GM19238 (cell line): Measurements from ENCODE around the gene NUDCD3.
"Not testable (repeated sequence)": the region's sequence is repeated elsewhere in the genome, so short reads cannot be mapped to it uniquely, and the experiment has no call there.

Source experiments
- DNase-seq: peaks from one replicate; pipeline ENCODE4 v3.0.0; 2011; ENCODE audit warnings: low spot score; ENCODE audit not compliant: insufficient read length

NUDCD3 gene

GRCh38 chr7:44518761-44519160 is 28.3 kb upstream of the NUDCD3 start:
- no peak for DNase-seq

GRCh38 chr7:44517175-44517574 is 26.7 kb upstream of the NUDCD3 start:
- DNase-seq: no peak

- DNase-seq: no peak
Measured at GRCh38 chr7:44515590-44516268, 25.3 kb upstream of the NUDCD3 start.

GRCh38 chr7:44512736-44513135 is 22.3 kb upstream of the NUDCD3 start:
- no peak for DNase-seq

- no peak for DNase-seq
Measured at GRCh38 chr7:44511863-44512468, 21.5 kb upstream of the NUDCD3 start.

- no peak for DNase-seq
Measured at GRCh38 chr7:44511236-44511635, 20.8 kb upstream of the NUDCD3 start.

- no peak for DNase-seq
Measured at GRCh38 chr7:44508328-44509030, 18.0 kb upstream of the NUDCD3 start.

- DNase-seq: not testable (repeated sequence)
Measured at GRCh38 chr7:44506592-44507288, 16.3 kb upstream of the NUDCD3 start.

GRCh38 chr7:44505595-44505994 is 15.1 kb upstream of the NUDCD3 start:
- DNase-seq: no peak

- DNase-seq: no peak
Measured at GRCh38 chr7:44498230-44498954, 7.9 kb upstream of the NUDCD3 start.

GRCh38 chr7:44497155-44498027 is 6.9 kb upstream of the NUDCD3 start:
- DNase-seq: no peak

GRCh38 chr7:44496385-44496784 is 5.9 kb upstream of the NUDCD3 start:
- no peak for DNase-seq

- no peak for DNase-seq
Measured at GRCh38 chr7:44494960-44495359, 4.5 kb upstream of the NUDCD3 start.

GRCh38 chr7:44491229-44491628 is 771 bp upstream of the NUDCD3 start:
- DNase-seq: no peak

GRCh38 chr7:44489955-44490350 is 505 bp downstream of the NUDCD3 start:
- DNase-seq: no peak

GRCh38 chr7:44488955-44489354 is 1.5 kb downstream of the NUDCD3 start:
- no peak for DNase-seq

- no peak for DNase-seq
Measured at GRCh38 chr7:44486693-44487092, 3.8 kb downstream of the NUDCD3 start.

- no peak for DNase-seq
Measured at GRCh38 chr7:44486001-44486400, 4.5 kb downstream of the NUDCD3 start.

- DNase-seq: no peak
Measured at GRCh38 chr7:44484482-44485313, 5.8 kb downstream of the NUDCD3 start.
